Gastroesophageal sphincter (tissue), 4 donors: Measurements from ENCODE around the gene CDH24. TPM values are rescaled to one million over a fixed set of nuclear protein-coding genes. Genes with fewer than 3 reads are reported as not detected.

Experiments
- ATAC-seq: fragments of 150-250 bp; one replicate; pipeline ENCODE4 v1.9.1; 2016; ENCODE audit warnings: mild to moderate bottlenecking, moderate library complexity
- H3K27ac ChIP-seq, 4 donors: fragments of 200-600 bp; sonication (generic) in 3 of 4; 1 replicate in 3 of 4; 2 replicates in 1 of 4; pipeline ENCODE4 v1.5.1; 2016 to 2019
- H3K27me3 ChIP-seq: fragments of 200-600 bp; sonication (generic); one replicate; pipeline ENCODE4 v1.5.1; 2019
- H3K36me3 ChIP-seq, 2 donors: fragments of 200-600 bp; sonication (generic); one replicate each; pipeline ENCODE4 v1.5.1; 2019; ENCODE audit warnings: control low read depth in 1 of 2
- H3K4me1 ChIP-seq, 3 donors: fragments of 200-600 bp; sonication (generic); 1 replicate in 2 of 3; 2 replicates in 1 of 3; pipeline ENCODE4 v1.5.1; 2016 to 2019; ENCODE audit warnings: control low read depth in 2 of 3
- H3K4me3 ChIP-seq, 2 donors: fragments of 200-600 bp; sonication (generic); one replicate each; pipeline ENCODE4 v1.5.1; 2019; ENCODE audit warnings: mild to moderate bottlenecking in 1 of 2, moderate library complexity in 1 of 2
- H3K9me3 ChIP-seq, 3 donors: fragments of 200-600 bp; sonication (generic); one replicate each; pipeline ENCODE4 v1.5.1; 2017 to 2019; ENCODE audit warnings: control low read depth in 2 of 3
- EP300 ChIP-seq: sonication (generic); formaldehyde crosslinking; IDR thresholded peaks from one replicate; pipeline ENCODE4 v1.6.1; 2017; ENCODE audit warnings: antibody characterized with exemption, mild to moderate bottlenecking
- POLR2A ChIP-seq, 2 donors: fragments of 450-650 bp; IDR thresholded peaks; one replicate each; pipeline ENCODE4 v1.6.1; 2017; ENCODE audit warnings: antibody characterized with exemption in 2 of 2, mild to moderate bottlenecking in 2 of 2, moderate library complexity in 1 of 2
- POLR2AphosphoS5 ChIP-seq: sonication (generic); formaldehyde crosslinking; IDR thresholded peaks from one replicate; pipeline ENCODE4 v1.6.1; 2017; ENCODE audit warnings: antibody characterized with exemption
- WGBS, 2 donors: methylation state at CpG; one replicate each; pipeline ENCODE4 v1.1.5; 2018; ENCODE audit warnings: low coverage in 1 of 2; 5-methylcytosine and 5-hydroxymethylcytosine counted together
- total RNA-seq, 4 donors: library from RNA; depleted of rRNA; stranded (reverse); fragments of >200 nt; gene quantifications; one replicate each; pipeline ENCODE4 v1.1.0, GENCODE V29; 2016
- TF ChIP-seq, protein P1 (sequence below), 4 experiments: fragments of 200-600 bp in 2 of 4; fragments of 450-650 bp in 2 of 4; sonication (generic) in 1 of 4; IDR thresholded peaks; one replicate each; pipeline ENCODE4 v1.5.1; 2017 to 2019; ENCODE audit warnings: antibody characterized with exemption in 4 of 4, mild to moderate bottlenecking in 2 of 4, moderate library complexity in 2 of 4

Gene CDH24
- total RNA-seq, 4 donors from 2014 or later, result 1.5 to 3.6 (median 2.6) TPM

DNA sequence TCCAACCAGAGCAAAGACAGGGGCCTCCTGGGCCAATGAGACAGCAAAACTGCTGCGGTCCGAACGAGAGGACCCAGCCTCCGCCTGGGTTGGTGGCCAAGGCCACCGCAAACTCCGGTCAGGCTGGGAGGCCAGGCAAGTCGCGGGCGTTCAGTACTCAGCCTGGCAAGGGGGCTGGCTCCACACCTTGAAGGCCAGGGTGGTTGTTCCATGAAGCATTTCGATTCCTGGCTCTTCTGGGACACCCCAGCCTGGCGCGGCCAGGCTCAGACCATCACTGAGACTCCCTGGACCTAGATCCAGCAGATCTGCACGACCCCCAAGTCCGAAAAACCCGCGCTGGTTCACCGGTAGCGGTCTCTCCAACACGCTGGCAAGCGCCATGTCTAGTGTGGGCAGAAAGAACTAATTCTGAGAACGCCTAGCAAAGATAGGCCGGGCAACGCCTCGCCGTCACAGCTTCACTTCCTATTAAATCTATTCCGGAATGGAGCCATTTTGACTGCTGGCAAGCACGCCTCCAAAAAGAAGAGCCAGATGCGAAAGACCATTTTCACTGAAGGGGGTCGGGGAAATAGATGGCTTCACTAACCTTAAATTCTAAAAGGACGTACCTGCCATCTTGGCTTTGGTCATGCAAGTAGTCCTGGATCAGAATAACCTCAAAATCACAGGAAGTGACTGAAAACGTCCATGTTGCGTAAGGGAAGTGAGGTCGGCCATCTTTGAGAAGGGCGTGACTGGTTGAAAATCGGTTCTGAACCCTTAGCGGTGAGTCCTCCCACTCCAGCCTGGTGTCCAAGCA is 22.6 kb downstream of the CDH24 start, which contains the start of gene PSMB5:
Gene PSMB5 (minus strand): TSS at position 403 of the 805 bp plus-strand sequence. CDS start 19 bp downstream, at position 384.
- peak; percentile 31 to 34 for TF ChIP-seq POLR2A (IDR thresholded peaks at IDR 0.05)
- peak; percentile 57 for TF ChIP-seq POLR2AphosphoS5
- TF ChIP-seq, protein P1, sequence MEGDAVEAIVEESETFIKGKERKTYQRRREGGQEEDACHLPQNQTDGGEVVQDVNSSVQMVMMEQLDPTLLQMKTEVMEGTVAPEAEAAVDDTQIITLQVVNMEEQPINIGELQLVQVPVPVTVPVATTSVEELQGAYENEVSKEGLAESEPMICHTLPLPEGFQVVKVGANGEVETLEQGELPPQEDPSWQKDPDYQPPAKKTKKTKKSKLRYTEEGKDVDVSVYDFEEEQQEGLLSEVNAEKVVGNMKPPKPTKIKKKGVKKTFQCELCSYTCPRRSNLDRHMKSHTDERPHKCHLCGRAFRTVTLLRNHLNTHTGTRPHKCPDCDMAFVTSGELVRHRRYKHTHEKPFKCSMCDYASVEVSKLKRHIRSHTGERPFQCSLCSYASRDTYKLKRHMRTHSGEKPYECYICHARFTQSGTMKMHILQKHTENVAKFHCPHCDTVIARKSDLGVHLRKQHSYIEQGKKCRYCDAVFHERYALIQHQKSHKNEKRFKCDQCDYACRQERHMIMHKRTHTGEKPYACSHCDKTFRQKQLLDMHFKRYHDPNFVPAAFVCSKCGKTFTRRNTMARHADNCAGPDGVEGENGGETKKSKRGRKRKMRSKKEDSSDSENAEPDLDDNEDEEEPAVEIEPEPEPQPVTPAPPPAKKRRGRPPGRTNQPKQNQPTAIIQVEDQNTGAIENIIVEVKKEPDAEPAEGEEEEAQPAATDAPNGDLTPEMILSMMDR (IDR thresholded peaks at IDR 0.05), result no peak
- Histone ChIP-seq H3K4me3 (peak within 1 kb of the TSS; percentile 65 to 85), H3K27ac (peak within 1 kb of the TSS; percentile 70 to 93 (median 92)), H3K9me3 (no peaks in the 10 kb centered on the region), H3K4me1 (peaks cover 0 to 37% (median 6%) of the 10 kb centered on the region in 3 donors), H3K36me3 (peaks cover 0 to 38% of the 10 kb centered on the region in 2 donors), H3K27me3 (no peaks in the 10 kb centered on the region)
- WGBS, 2 donors, result 1% methylated on average over 11 to 15 of the region's 36 CpGs
- peak; percentile 98 for ATAC-seq

DNA sequence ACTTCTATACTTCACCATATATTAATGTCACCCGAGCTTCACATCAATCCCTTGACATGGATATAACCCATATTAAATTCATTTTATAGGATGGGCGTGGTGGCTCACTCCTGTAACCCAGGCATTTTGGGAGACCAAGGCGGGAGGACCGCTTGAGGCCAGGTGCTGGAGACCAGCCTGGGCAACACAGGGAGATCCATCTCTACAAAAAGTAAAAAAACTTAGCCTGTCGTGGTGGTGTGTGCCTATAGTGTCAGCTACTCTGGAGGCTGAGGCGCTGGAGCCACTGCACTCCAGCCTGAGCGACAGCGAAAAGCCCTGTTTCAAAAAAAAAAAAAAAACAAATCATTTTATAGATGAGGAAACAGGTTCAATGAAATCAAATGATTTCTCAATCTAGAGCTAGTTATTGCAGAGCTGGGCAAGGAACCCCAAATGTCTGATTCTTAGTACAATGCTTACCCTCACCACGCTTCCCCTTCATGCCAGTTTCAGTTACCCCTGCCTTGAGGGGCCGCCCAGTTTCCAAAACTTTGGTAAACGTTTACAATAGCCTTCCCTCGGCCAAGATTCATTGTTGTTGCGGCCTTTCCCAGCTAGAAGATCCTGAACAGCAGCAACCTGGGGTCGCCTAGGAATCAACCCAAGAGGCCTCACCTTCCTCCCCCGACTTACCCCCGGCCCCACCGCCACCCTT is 23.4 kb downstream of the CDH24 start:
- Histone ChIP-seq H3K4me3 (peak overlapping the region; percentile 65 to 85), H3K9me3 (no peaks in the 10 kb centered on the region), H3K4me1 (peaks cover 0 to 44% (median 6%) of the 10 kb centered on the region in 3 donors), H3K36me3 (peaks cover 0 to 45% of the 10 kb centered on the region in 2 donors), H3K27ac (peak overlapping the region; percentile 70 to 93 (median 92)), H3K27me3 (no peaks in the 10 kb centered on the region)
- ATAC-seq, result no peak
- TF ChIP-seq POLR2AphosphoS5 (no peak), POLR2A (IDR thresholded peaks at IDR 0.05) (no peak)
- WGBS, 2 donors, result 39 to 46% methylated on average over 11 to 12 of the region's 17 CpGs

DNA sequence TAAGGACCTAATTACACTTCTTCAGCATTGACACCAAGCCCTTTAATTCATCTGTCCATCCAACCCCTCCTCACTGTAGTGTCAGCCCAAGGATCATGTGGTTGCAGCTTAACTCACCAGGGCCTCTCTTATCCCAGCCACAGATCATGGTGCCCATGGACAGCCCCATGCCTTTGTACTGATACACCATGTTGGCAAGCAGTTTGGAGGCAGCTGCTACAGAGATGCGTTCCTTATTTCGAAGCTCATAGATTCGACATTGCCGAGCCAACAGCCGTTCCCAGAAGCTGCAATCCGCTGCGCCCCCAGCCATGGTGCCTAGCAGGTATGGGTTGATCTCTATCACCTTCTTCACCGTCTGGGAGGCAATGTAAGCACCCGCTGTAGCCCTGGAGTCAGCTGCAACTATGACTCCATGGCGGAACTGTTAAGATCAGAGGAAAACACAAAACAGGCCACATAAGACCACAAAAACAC is 24.0 kb downstream of the CDH24 start:
- Histone ChIP-seq H3K4me1 (peaks cover 0 to 50% (median 6%) of the 10 kb centered on the region in 3 donors), H3K27me3 (no peaks in the 10 kb centered on the region), H3K4me3 (peak overlapping the region in 1 of 2 donors; percentile 85), H3K36me3 (peaks cover 0 to 51% of the 10 kb centered on the region in 2 donors), H3K9me3 (no peaks in the 10 kb centered on the region), H3K27ac (no peak overlapping the region)
- no peak for ATAC-seq
- TF ChIP-seq POLR2A (IDR thresholded peaks at IDR 0.05), result no peak
- no peak for TF ChIP-seq EP300
- TF ChIP-seq POLR2AphosphoS5, result no peak
- TF ChIP-seq, protein P1 (IDR thresholded peaks at IDR 0.05), result no peak
- 85 to 94% methylated on average over 7 of the region's 10 CpGs for WGBS, 2 donors

DNA sequence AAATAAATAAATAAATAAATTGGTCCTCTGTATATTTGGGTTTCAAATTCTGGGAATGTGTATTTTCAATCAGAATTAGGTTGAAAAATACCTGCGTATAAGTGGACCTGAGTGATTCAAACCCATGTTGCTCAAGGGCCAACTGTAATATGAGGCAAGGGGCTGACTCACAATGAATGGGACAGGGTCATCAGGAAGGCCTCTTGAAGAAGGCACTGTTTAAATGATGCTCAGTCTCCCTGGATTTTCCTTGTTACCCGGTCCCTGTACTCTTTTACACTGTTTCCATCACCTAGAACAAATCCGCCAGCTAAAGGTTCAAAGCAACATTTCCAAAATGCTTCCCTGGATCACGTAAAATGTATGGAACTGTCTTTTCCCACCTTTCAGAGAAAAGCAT is 26.4 kb downstream of the CDH24 start:
- no peak overlapping the region for H3K27ac ChIP-seq
- WGBS, 2 donors, result 88 to 97% methylated on average over 4 of the region's 4 CpGs
- no peak overlapping the region for H3K4me3 ChIP-seq
- no peaks in the 10 kb centered on the region for H3K9me3 ChIP-seq
- no peak for ATAC-seq
- H3K27me3 ChIP-seq, result no peaks in the 10 kb centered on the region
- peaks cover 0 to 56% (median 6%) of the 10 kb centered on the region in 3 donors for H3K4me1 ChIP-seq
- H3K36me3 ChIP-seq, result peaks cover 0 to 72% of the 10 kb centered on the region in 2 donors
- no peak for TF ChIP-seq POLR2A (IDR thresholded peaks at IDR 0.05)
- TF ChIP-seq, protein P1 (IDR thresholded peaks at IDR 0.05), result no peak
- TF ChIP-seq EP300, result no peak
- no peak for TF ChIP-seq POLR2AphosphoS5

DNA sequence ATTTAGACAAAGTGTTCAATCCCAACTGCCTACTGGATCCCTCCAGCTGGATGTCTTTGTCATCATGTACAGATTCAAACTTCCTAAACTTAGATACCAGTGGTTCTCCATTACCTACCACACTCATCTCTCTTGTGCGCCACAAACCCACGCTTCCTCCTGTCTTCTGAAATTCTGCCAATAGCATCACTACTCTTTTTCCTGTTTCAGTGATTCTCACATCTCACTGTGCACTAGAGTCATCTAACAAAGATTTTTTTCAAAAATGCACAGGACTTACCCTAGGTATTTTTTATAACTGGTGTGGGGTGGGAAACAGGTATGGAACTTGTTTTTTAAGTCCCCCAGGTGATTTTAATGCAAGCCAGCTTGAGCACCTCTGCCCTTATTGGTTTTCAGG is 28.5 kb downstream of the CDH24 start:
- TF ChIP-seq EP300 (no peak), POLR2A (IDR thresholded peaks at IDR 0.05) (no peak), POLR2AphosphoS5 (no peak)
- TF ChIP-seq, protein P1 (IDR thresholded peaks at IDR 0.05), result no peak
- WGBS, 2 donors, result 66 to 73% methylated on average over 2 of the region's 2 CpGs
- H3K27me3 ChIP-seq, result no peaks in the 10 kb centered on the region
- H3K4me1 ChIP-seq, result peaks cover 0 to 46% (median 5%) of the 10 kb centered on the region in 3 donors
- H3K4me3 ChIP-seq, result no peak overlapping the region
- no peak for ATAC-seq
- peaks cover 0 to 91% of the 10 kb centered on the region in 2 donors for H3K36me3 ChIP-seq
- no peak overlapping the region for H3K27ac ChIP-seq
- no peaks in the 10 kb centered on the region for H3K9me3 ChIP-seq
